ENCODE data around the gene STARD7. TPM values are rescaled to one million over a fixed set of nuclear protein-coding genes. Genes with fewer than 3 reads are reported as not detected.

The STARD7 gene
- total and polyA plus RNA-seq, 2 donors = 49.4 to 80.7 TPM

- Histone ChIP-seq H3K27ac (ENCODE audit: low read depth) (no peak overlapping the region), H3K4me1 (ENCODE audit: insufficient read depth) (no peaks in the 10 kb centered on the region), H3K4me3 (ENCODE audit: low read depth, low read length) (no peak overlapping the region), H3K36me3 (ENCODE audit: insufficient read depth) (no peaks in the 10 kb centered on the region)
- 77% methylated on average over 17 of the region's 17 CpGs for WGBS
- no peak for DNase-seq (ENCODE audit: extremely low spot score)
Measured at GRCh38 chr2:96159084-96159830, 49.4 kb downstream of the STARD7 start.

GRCh38 chr2:96158554-96158940 is 50.1 kb downstream of the STARD7 start:
- Histone ChIP-seq H3K4me3 (ENCODE audit: low read depth, low read length) (no peak overlapping the region), H3K36me3 (ENCODE audit: insufficient read depth) (no peaks in the 10 kb centered on the region), H3K4me1 (ENCODE audit: insufficient read depth) (no peaks in the 10 kb centered on the region), H3K27ac (ENCODE audit: low read depth) (no peak overlapping the region)
- 79% methylated on average over 14 of the region's 14 CpGs for WGBS
- DNase-seq (ENCODE audit: extremely low spot score) = no peak

- 69% methylated on average over 19 of the region's 19 CpGs for WGBS
- H3K4me3 ChIP-seq (ENCODE audit: low read depth, low read length) = no peak overlapping the region
- no peak for DNase-seq (ENCODE audit: extremely low spot score)
- H3K27ac ChIP-seq (ENCODE audit: low read depth) = no peak overlapping the region
- no peaks in the 10 kb centered on the region for H3K4me1 ChIP-seq (ENCODE audit: insufficient read depth)
- no peaks in the 10 kb centered on the region for H3K36me3 ChIP-seq (ENCODE audit: insufficient read depth)
Measured at GRCh38 chr2:96157649-96158553, 50.7 kb downstream of the STARD7 start.

- 95% methylated on average over 5 of the region's 5 CpGs for WGBS
- no peak for DNase-seq (ENCODE audit: extremely low spot score)
- H3K4me1 ChIP-seq (ENCODE audit: insufficient read depth) = no peaks in the 10 kb centered on the region
- no peaks in the 10 kb centered on the region for H3K36me3 ChIP-seq (ENCODE audit: insufficient read depth)
- no peak overlapping the region for H3K27ac ChIP-seq (ENCODE audit: low read depth)
- H3K4me3 ChIP-seq (ENCODE audit: low read depth, low read length) = no peak overlapping the region
Measured at GRCh38 chr2:96156926-96157648, 51.5 kb downstream of the STARD7 start.

- H3K4me3 ChIP-seq (ENCODE audit: low read depth, low read length) = no peak overlapping the region
- DNase-seq (ENCODE audit: extremely low spot score) = no peak
- H3K27ac ChIP-seq (ENCODE audit: low read depth) = no peak overlapping the region
- no peaks in the 10 kb centered on the region for H3K4me1 ChIP-seq (ENCODE audit: insufficient read depth)
- no peaks in the 10 kb centered on the region for H3K36me3 ChIP-seq (ENCODE audit: insufficient read depth)
- 84% methylated on average over 10 of the region's 10 CpGs for WGBS
Measured at GRCh38 chr2:96156011-96156820, 52.4 kb downstream of the STARD7 start.

- no peak for DNase-seq (ENCODE audit: extremely low spot score)
- no peaks in the 10 kb centered on the region for H3K36me3 ChIP-seq (ENCODE audit: insufficient read depth)
- H3K4me1 ChIP-seq (ENCODE audit: insufficient read depth) = no peaks in the 10 kb centered on the region
- H3K27ac ChIP-seq (ENCODE audit: low read depth) = no peak overlapping the region
- no peak overlapping the region for H3K4me3 ChIP-seq (ENCODE audit: low read depth, low read length)
- WGBS = 81% methylated on average over 16 of the region's 16 CpGs
Measured at GRCh38 chr2:96154506-96155380, 53.9 kb downstream of the STARD7 start.

- Histone ChIP-seq H3K4me3 (ENCODE audit: low read depth, low read length) (no peak overlapping the region), H3K36me3 (ENCODE audit: insufficient read depth) (no peaks in the 10 kb centered on the region), H3K4me1 (ENCODE audit: insufficient read depth) (no peaks in the 10 kb centered on the region), H3K27ac (ENCODE audit: low read depth) (no peak overlapping the region)
- no peak for DNase-seq (ENCODE audit: extremely low spot score)
- WGBS = 85% methylated on average over 7 of the region's 7 CpGs
Measured at GRCh38 chr2:96153991-96154431, 54.6 kb downstream of the STARD7 start.

- no peak for DNase-seq (ENCODE audit: extremely low spot score)
- 88% methylated on average over 7 of the region's 7 CpGs for WGBS
Measured at GRCh38 chr2:96153291-96153713, 55.3 kb downstream of the STARD7 start.

GRCh38 chr2:96152304-96153161 is 56.1 kb downstream of the STARD7 start:
- Histone ChIP-seq H3K4me3 (ENCODE audit: low read depth, low read length) (no peak overlapping the region), H3K27ac (ENCODE audit: low read depth) (no peak overlapping the region), H3K36me3 (ENCODE audit: insufficient read depth) (no peaks in the 10 kb centered on the region), H3K4me1 (ENCODE audit: insufficient read depth) (no peaks in the 10 kb centered on the region)
- 74% methylated on average over 13 of the region's 13 CpGs for WGBS
- DNase-seq (ENCODE audit: extremely low spot score) = no peak

More at GRCh38 chr2:96153291-96153713, 55.3 kb downstream of the STARD7 start:
- Histone ChIP-seq H3K36me3 (ENCODE audit: insufficient read depth) (no peaks in the 10 kb centered on the region), H3K27ac (ENCODE audit: low read depth) (no peak overlapping the region), H3K4me1 (ENCODE audit: insufficient read depth) (no peaks in the 10 kb centered on the region), H3K4me3 (ENCODE audit: low read depth, low read length) (no peak overlapping the region)

- Histone ChIP-seq H3K36me3 (ENCODE audit: insufficient read depth) (no peaks in the 10 kb centered on the region), H3K4me1 (ENCODE audit: insufficient read depth) (no peaks in the 10 kb centered on the region), H3K4me3 (ENCODE audit: low read depth, low read length) (no peak overlapping the region), H3K27ac (ENCODE audit: low read depth) (no peak overlapping the region)
- 93% methylated on average over 9 of the region's 9 CpGs for WGBS
- DNase-seq (ENCODE audit: extremely low spot score) = no peak
Measured at GRCh38 chr2:96151595-96152303, 56.9 kb downstream of the STARD7 start.

Data from urinary bladder (tissue), 4 donors.